IMR-90 (cell line): ENCODE measurements around the gene MEF2C. TPM values are rescaled to one million over a fixed set of nuclear protein-coding genes. Genes with fewer than 3 reads are reported as not detected.

Source experiments
- ATAC-seq: fragments of 200-7000 bp; cut with Tn5 transposase; 2 replicates; pipeline ENCODE4 v1.9.1; 2020; ENCODE audit warnings: low read depth, mild to moderate bottlenecking, moderate library complexity
- BruUV-seq: library from RNA; stranded (reverse); fragments of 400-500 nt; replicated peaks from 2 replicates; lab custom pipeline; 2021; lab: Mats Ljungman, UMichigan
- CTCF ChIA-PET: fragments of 300-600 bp; formaldehyde crosslinking; extraction: SDS; loops from one replicate; lab custom pipeline; 2021; ENCODE audit warnings: antibody characterized with exemption; lab: Yijun Ruan, JAX
- POLR2A ChIA-PET: fragments of 300-600 bp; sonication (Branson Sonifier 250); formaldehyde crosslinking; loops from one replicate; lab custom pipeline; 2022; ENCODE audit warnings: antibody characterized with exemption; ENCODE audit not compliant: unreplicated experiment; lab: Charles Lee
- DNase-seq: peaks from one replicate; pipeline ENCODE4 v3.0.0; 2013
- H2AFZ ChIP-seq: replicated peaks from 2 replicates; pipeline ENCODE3; 2013; ENCODE audit warnings: low read length, mild to moderate bottlenecking; ENCODE audit not compliant: poor library complexity
- H2AK5ac ChIP-seq: 2 replicates; pipeline ENCODE4 v1.6.1; 2013; ENCODE audit warnings: low read depth, low read length, inconsistent platforms
- H2AK9ac ChIP-seq: replicated peaks from 2 replicates; pipeline ENCODE3; 2013; ENCODE audit warnings: mild to moderate bottlenecking, low read depth, low read length, moderate library complexity; ENCODE audit not compliant: poor library complexity
- H2BK120ac ChIP-seq: 2 replicates; pipeline ENCODE4 v1.6.1; 2013; ENCODE audit warnings: low read depth, low read length, inconsistent platforms
- H2BK15ac ChIP-seq: 3 replicates; pipeline ENCODE4 v1.6.1; 2013; ENCODE audit warnings: low read depth, low read length, inconsistent platforms
- H2BK20ac ChIP-seq: 2 replicates; pipeline ENCODE4 v1.6.1; 2013; ENCODE audit warnings: low read depth, mild to moderate bottlenecking, inconsistent platforms, low read length, moderate library complexity
- H2BK5ac ChIP-seq: 2 replicates; pipeline ENCODE4 v1.6.1; 2013; ENCODE audit warnings: mild to moderate bottlenecking, low read depth, low read length, inconsistent platforms; ENCODE audit not compliant: poor library complexity, severe bottlenecking
- H3K14ac ChIP-seq: replicated peaks from 2 replicates; pipeline ENCODE4 v1.6.1; 2013; ENCODE audit warnings: low read depth, low read length, inconsistent platforms
- H3K18ac ChIP-seq: 2 replicates; pipeline ENCODE4 v1.6.1; 2013; ENCODE audit warnings: low read depth, low read length, control low read depth
- H3K23ac ChIP-seq: 2 replicates; pipeline ENCODE4 v1.6.1; 2013; ENCODE audit warnings: low read depth, low read length, inconsistent platforms
- H3K27ac ChIP-seq: 2 replicates; pipeline ENCODE4 v1.5.1; 2013; ENCODE audit warnings: mild to moderate bottlenecking, control low read depth, low read length; ENCODE audit not compliant: insufficient read depth
- H3K27me3 ChIP-seq: 2 replicates; pipeline ENCODE4 v1.6.1; 2013; ENCODE audit warnings: low read length; ENCODE audit not compliant: control insufficient read depth, insufficient read depth
- H3K36me3 ChIP-seq: 2 replicates; pipeline ENCODE4 v1.6.1; 2013; ENCODE audit warnings: low read length, mixed read lengths; ENCODE audit not compliant: control insufficient read depth, insufficient read depth
- H3K4ac ChIP-seq: 2 replicates; pipeline ENCODE4 v1.6.1; 2013; ENCODE audit warnings: low read depth, low read length, inconsistent platforms
- H3K4me1 ChIP-seq: 2 replicates; pipeline ENCODE4 v1.6.1; 2013; ENCODE audit warnings: low read length, mixed read lengths; ENCODE audit not compliant: control insufficient read depth, insufficient read depth
- H3K4me2 ChIP-seq: 2 replicates; pipeline ENCODE4 v1.6.1; 2013; ENCODE audit warnings: low read depth, mild to moderate bottlenecking, control low read depth, low read length, moderate library complexity
- H3K4me3 ChIP-seq: 2 replicates; pipeline ENCODE4 v1.5.1; 2013; ENCODE audit warnings: low read depth, mild to moderate bottlenecking, control low read depth, low read length, moderate library complexity; ENCODE audit not compliant: insufficient read depth
- H3K56ac ChIP-seq: 2 replicates; pipeline ENCODE4 v1.6.1; 2013; ENCODE audit warnings: low read length, inconsistent platforms; ENCODE audit not compliant: insufficient read depth; ENCODE audit errors: extremely low read depth
- H3K79me1 ChIP-seq, 2 experiments: 2 replicates each; pipeline ENCODE4 v1.6.1; 2013; ENCODE audit warnings: low read length in 2 of 2, inconsistent platforms in 1 of 2, low read depth in 1 of 2
- H3K9ac ChIP-seq: 2 replicates; pipeline ENCODE4 v1.6.1; 2013; ENCODE audit warnings: low read depth, low read length, control low read depth
- H3K9me1 ChIP-seq: 2 replicates; pipeline ENCODE4 v1.6.1; 2013; ENCODE audit warnings: low read length, inconsistent platforms; ENCODE audit not compliant: insufficient read depth
- H3K9me3 ChIP-seq: 2 replicates; pipeline ENCODE4 v1.6.1; 2013; ENCODE audit warnings: low read length; ENCODE audit not compliant: control insufficient read depth, insufficient read depth
- H4K20me1 ChIP-seq: 2 replicates; pipeline ENCODE4 v1.6.1; 2013; ENCODE audit warnings: low read length, inconsistent platforms; ENCODE audit not compliant: insufficient read depth
- H4K5ac ChIP-seq: 2 replicates; pipeline ENCODE4 v1.6.1; 2013; ENCODE audit warnings: mild to moderate bottlenecking, low read depth, low read length, control low read depth
- H4K8ac ChIP-seq, 2 experiments: 2 replicates each; pipeline ENCODE4 v1.6.1; 2013; ENCODE audit warnings: low read depth in 2 of 2, low read length in 2 of 2, control low read depth in 1 of 2, inconsistent platforms in 1 of 2
- H4K91ac ChIP-seq: 2 replicates; pipeline ENCODE4 v1.6.1; 2013; ENCODE audit warnings: low read depth, low read length, inconsistent platforms; ENCODE audit not compliant: insufficient read depth
- CEBPB ChIP-seq: IDR thresholded peaks from 2 replicates; pipeline ENCODE4 v1.6.1; 2012; ENCODE audit warnings: low read depth, low read length, improper control_type of control experiment
- CHD1 ChIP-seq: IDR thresholded peaks from 2 replicates; pipeline ENCODE4 v1.6.1; 2012; ENCODE audit warnings: low read depth, low read length, improper control_type of control experiment
- FOS ChIP-seq: fragments of 150-350 bp; IDR thresholded peaks from 2 replicates; pipeline ENCODE4 v1.6.1; 2016; ENCODE audit warnings: low read depth, low read length
- MAFK ChIP-seq: IDR thresholded peaks from 2 replicates; pipeline ENCODE4 v1.6.1; 2012; ENCODE audit warnings: low read depth, low read length, improper control_type of control experiment
- MXI1 ChIP-seq: IDR thresholded peaks from 2 replicates; pipeline ENCODE4 v1.6.1; 2012; ENCODE audit warnings: low read depth, mild to moderate bottlenecking, low read length, moderate library complexity, borderline replicate concordance
- POLR2A ChIP-seq: IDR thresholded peaks from 2 replicates; pipeline ENCODE4 v1.6.1; 2012; ENCODE audit warnings: mild to moderate bottlenecking, low read depth, low read length
- RAD21 ChIP-seq: IDR thresholded peaks from 2 replicates; pipeline ENCODE4 v1.6.1; 2012; ENCODE audit warnings: low read length, improper control_type of control experiment
- RCOR1 ChIP-seq: IDR thresholded peaks from 2 replicates; pipeline ENCODE4 v1.6.1; 2012; ENCODE audit warnings: mild to moderate bottlenecking, low read length, improper control_type of control experiment; ENCODE audit not compliant: insufficient replicate concordance
- RFX5 ChIP-seq: IDR thresholded peaks from 2 replicates; pipeline ENCODE4 v1.8.0; 2012; ENCODE audit warnings: low read depth, mild to moderate bottlenecking, low read length, moderate library complexity
- SMC3 ChIP-seq: fragments of 150-350 bp; IDR thresholded peaks from 2 replicates; pipeline ENCODE4 v1.6.1; 2016; ENCODE audit warnings: low read depth, mild to moderate bottlenecking, antibody characterized with exemption, low read length, moderate library complexity
- WGBS, 2 experiments: methylation state at CpG; one replicate each; pipeline versions ENCODE4 v1.1.5 to v1.1.7; 2013; ENCODE audit warnings: missing lambda C conversion rate in 2 of 2; ENCODE audit not compliant: insufficient read length in 1 of 2; ENCODE audit errors: extremely low coverage in 2 of 2; 5-methylcytosine and 5-hydroxymethylcytosine counted together
- dilution Hi-C: fragments of 300-500 bp; cut with HindIII; formaldehyde crosslinking; loops from one replicate; pipeline ENCODE4 v1.14.3; 2018; ENCODE audit warnings: low sequenced_read_pairs; ENCODE audit not compliant: unreplicated experiment
- in situ Hi-C: fragments of 300-500 bp; cut with MboI; formaldehyde crosslinking; loops from 3 replicates; pipeline ENCODE4 v1.14.3; 2019; ENCODE audit warnings: low sequenced_read_pairs, inconsistent platforms, mixed read lengths
- intact Hi-C: fragments of 100-400 bp; cut with micrococcal nuclease; formaldehyde crosslinking; loops from 2 replicates; pipeline ENCODE4 v1.10.0; 2022
- polyA plus RNA-seq, 3 experiments: library from polyadenylated mRNA; depleted of rRNA; stranded (reverse); fragments of >200 nt; gene quantifications; 2 replicates each; pipeline ENCODE4 v1.2.3, GENCODE V29; 2012; ENCODE audit warnings: low replicate concordance in 1 of 3
- total RNA-seq: library from RNA; depleted of rRNA; stranded (reverse); fragments of >200 nt; gene quantifications from 2 replicates; pipeline ENCODE4 v1.2.3, GENCODE V29; 2012
- TF ChIP-seq, protein P1 (sequence below): conservative IDR thresholded peaks from 2 replicates; pipeline ENCODE4 v1.5.1; 2012; ENCODE audit warnings: mild to moderate bottlenecking, low read depth, low read length, improper control_type of control experiment
- TF ChIP-seq, protein P2 (sequence below): fragments of 150-350 bp; IDR thresholded peaks from 2 replicates; pipeline ENCODE4 v1.6.1; 2016; ENCODE audit warnings: low read depth, mild to moderate bottlenecking, low read length, moderate library complexity, borderline replicate concordance

Gene MEF2C
- total and polyA plus RNA-seq, 2 of the 4 experiments (the other 2 are of a cell fraction): 1.5 to 6.8 TPM

DNA sequence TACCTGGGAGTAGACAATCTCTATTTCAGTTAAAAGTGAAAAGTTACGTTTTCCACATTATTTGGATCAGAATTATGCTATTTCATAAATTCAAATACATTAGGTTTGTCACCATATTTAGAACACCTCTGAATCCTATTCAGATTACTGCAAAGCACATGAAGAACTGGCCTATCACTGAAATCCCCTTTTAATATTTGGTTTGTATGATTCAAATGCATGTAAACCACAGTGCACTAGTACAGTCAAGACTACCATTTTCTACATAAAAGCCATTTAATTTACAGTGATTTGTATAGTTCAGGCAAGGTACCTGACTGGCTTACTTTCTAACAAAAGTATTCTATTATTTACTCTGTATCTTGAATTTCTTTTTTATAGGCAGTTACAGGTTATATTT, 212.5 kb downstream of the MEF2C start:
- in situ Hi-C loops (no loop called here), intact Hi-C loops (no loop called here), dilution Hi-C loops (no loop called here)
- no TSS peak for BruUV-seq
- Histone ChIP-seq H2BK20ac (no peak overlapping the region), H3K56ac (no peak overlapping the region), H4K91ac (no peak overlapping the region), H3K14ac (no peak overlapping the region), H2BK15ac (no peak overlapping the region), H3K18ac (no peak overlapping the region), H3K9me3 (peaks cover 12% of the 10 kb centered on the region; the same call in 1 of the 2 replicates), H3K4me1 (no peaks in the 10 kb centered on the region; the same call in 1 of the 2 replicates), H2AK5ac (no peak overlapping the region), H3K27ac (no peak overlapping the region), H2AFZ (no peak overlapping the region), H3K23ac (no peak overlapping the region), H4K5ac (no peak overlapping the region), H2BK120ac (no peak overlapping the region), H3K4me3 (no peak overlapping the region), H3K79me1 (no peaks in the 10 kb centered on the region), H3K9me1 (no peaks in the 10 kb centered on the region), H3K27me3 (peaks cover 77% of the 10 kb centered on the region), H2BK5ac (no peak overlapping the region), H3K36me3 (no peaks in the 10 kb centered on the region), H2AK9ac (no peak overlapping the region), H4K20me1 (no peaks in the 10 kb centered on the region), H3K4me2 (no peak overlapping the region), H3K4ac (no peak overlapping the region), H4K8ac (no peak overlapping the region), H3K9ac (no peak overlapping the region)
- ChIA-PET POLR2A (no interaction called here), CTCF (no interaction called here)
- ATAC-seq (no peak), DNase-seq (no peak)
- TF ChIP-seq RAD21 (no peak), POLR2A (no peak), SMC3 (no peak), RCOR1 (no peak), CHD1 (no peak), FOS (no peak), MXI1 (no peak), MAFK (no peak), CEBPB (no peak), RFX5 (no peak)
- TF ChIP-seq, protein P1, sequence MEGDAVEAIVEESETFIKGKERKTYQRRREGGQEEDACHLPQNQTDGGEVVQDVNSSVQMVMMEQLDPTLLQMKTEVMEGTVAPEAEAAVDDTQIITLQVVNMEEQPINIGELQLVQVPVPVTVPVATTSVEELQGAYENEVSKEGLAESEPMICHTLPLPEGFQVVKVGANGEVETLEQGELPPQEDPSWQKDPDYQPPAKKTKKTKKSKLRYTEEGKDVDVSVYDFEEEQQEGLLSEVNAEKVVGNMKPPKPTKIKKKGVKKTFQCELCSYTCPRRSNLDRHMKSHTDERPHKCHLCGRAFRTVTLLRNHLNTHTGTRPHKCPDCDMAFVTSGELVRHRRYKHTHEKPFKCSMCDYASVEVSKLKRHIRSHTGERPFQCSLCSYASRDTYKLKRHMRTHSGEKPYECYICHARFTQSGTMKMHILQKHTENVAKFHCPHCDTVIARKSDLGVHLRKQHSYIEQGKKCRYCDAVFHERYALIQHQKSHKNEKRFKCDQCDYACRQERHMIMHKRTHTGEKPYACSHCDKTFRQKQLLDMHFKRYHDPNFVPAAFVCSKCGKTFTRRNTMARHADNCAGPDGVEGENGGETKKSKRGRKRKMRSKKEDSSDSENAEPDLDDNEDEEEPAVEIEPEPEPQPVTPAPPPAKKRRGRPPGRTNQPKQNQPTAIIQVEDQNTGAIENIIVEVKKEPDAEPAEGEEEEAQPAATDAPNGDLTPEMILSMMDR: no peak
- TF ChIP-seq, protein P2, sequence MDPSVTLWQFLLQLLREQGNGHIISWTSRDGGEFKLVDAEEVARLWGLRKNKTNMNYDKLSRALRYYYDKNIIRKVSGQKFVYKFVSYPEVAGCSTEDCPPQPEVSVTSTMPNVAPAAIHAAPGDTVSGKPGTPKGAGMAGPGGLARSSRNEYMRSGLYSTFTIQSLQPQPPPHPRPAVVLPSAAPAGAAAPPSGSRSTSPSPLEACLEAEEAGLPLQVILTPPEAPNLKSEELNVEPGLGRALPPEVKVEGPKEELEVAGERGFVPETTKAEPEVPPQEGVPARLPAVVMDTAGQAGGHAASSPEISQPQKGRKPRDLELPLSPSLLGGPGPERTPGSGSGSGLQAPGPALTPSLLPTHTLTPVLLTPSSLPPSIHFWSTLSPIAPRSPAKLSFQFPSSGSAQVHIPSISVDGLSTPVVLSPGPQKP: no peak
- WGBS, 2 experiments: no CpG with 5 or more reads among the region's 1 CpG
